K562 (cell line): ENCODE data around the gene DOCK1. TPM values are rescaled to one million over a fixed set of nuclear protein-coding genes. Genes with fewer than 3 reads are reported as not detected.

Source experiments
- ATAC-seq: fragments of 200-7000 bp; cut with Tn5 transposase; 3 replicates; pipeline ENCODE4 v1.9.1; 2020; ENCODE audit warnings: moderate library complexity
- BruUV-seq: library from RNA; stranded (reverse); fragments of 400-500 nt; replicated peaks from 2 replicates; lab custom pipeline; 2021; lab: Mats Ljungman, UMichigan
- CTCF ChIA-PET: fragments of 300-600 bp; formaldehyde crosslinking; extraction: SDS; loops from one replicate; lab custom pipeline; 2021; ENCODE audit warnings: low intra/inter-chr PET ratio; lab: Yijun Ruan, JAX
- POLR2A ChIA-PET: fragments of 300-600, 350-650 bp; sonication (Branson Sonifier 250); formaldehyde crosslinking; extraction: SDS; loops from one replicate; lab custom pipeline; 2021; ENCODE audit warnings: antibody characterized with exemption, inconsistent platforms; lab: Yijun Ruan, JAX
- DNase-seq, 4 experiments: peaks; one replicate each; pipeline versions ENCODE4 v3.0.0 to v3.0.0-alpha.2; 2011 to 2018; ENCODE audit warnings: low spot score in 3 of 4, mixed read lengths in 3 of 4; ENCODE audit errors: extremely low read depth in 1 of 4
- FAIRE-seq: peaks from 2 replicates; lab custom pipeline; 2011; peaks lifted over from hg19 to GRCh38; lab: Jason Lieb, UNC
- H2AFZ ChIP-seq: 2 replicates; pipeline ENCODE4 v1.6.0; 2011; ENCODE audit warnings: low read depth, low read length, control low read depth, inconsistent platforms
- H3K27ac ChIP-seq: fragments of 200-600 bp; 3 replicates; pipeline ENCODE4 v1.8.0; 2011; ENCODE audit warnings: low read depth, mild to moderate bottlenecking, control low read depth, inconsistent platforms, low read length, moderate library complexity, mixed read lengths; ENCODE audit errors: extremely low read depth
- H3K27me3 ChIP-seq, 2 experiments: fragments of 300-600 bp in 1 of 2; 2 replicates in 1 of 2; 3 replicates in 1 of 2; pipeline versions ENCODE4 v1.6.0 to v1.8.0; 2011; ENCODE audit warnings: inconsistent platforms in 2 of 2, low read length in 2 of 2, mild to moderate bottlenecking in 1 of 2, mixed read lengths in 1 of 2, moderate library complexity in 1 of 2; ENCODE audit not compliant: control insufficient read depth in 2 of 2, insufficient read depth in 2 of 2
- H3K36me3 ChIP-seq: fragments of 300-600 bp; 3 replicates; pipeline ENCODE4 v1.8.0; 2011; ENCODE audit warnings: mild to moderate bottlenecking, low read length, inconsistent platforms; ENCODE audit not compliant: control insufficient read depth, insufficient read depth
- H3K4me1 ChIP-seq, 2 experiments: fragments of 200-600 bp in 1 of 2; replicated peaks in 1 of 2; 2 replicates in 1 of 2; 3 replicates in 1 of 2; pipeline versions ENCODE4 v1.5.1 to v1.8.0; 2011; ENCODE audit warnings: inconsistent platforms in 2 of 2, low read length in 2 of 2, mild to moderate bottlenecking in 1 of 2, mixed read lengths in 1 of 2, moderate library complexity in 1 of 2; ENCODE audit not compliant: control insufficient read depth in 2 of 2, insufficient read depth in 2 of 2
- H3K4me2 ChIP-seq: 2 replicates; pipeline ENCODE4 v1.6.1; 2011; ENCODE audit warnings: low read length, control low read depth, inconsistent platforms, mixed read lengths; ENCODE audit not compliant: insufficient read depth
- H3K4me3 ChIP-seq: fragments of 200-600 bp; sonication (generic), shearing (Covaris generic); 2 replicates; pipeline ENCODE4 v1.5.1; 2016; ENCODE audit warnings: control low read depth, inconsistent platforms
- H3K79me2 ChIP-seq: fragments of 200-600 bp; 3 replicates; pipeline ENCODE4 v1.8.0; 2011; ENCODE audit warnings: low read length, inconsistent platforms; ENCODE audit not compliant: control insufficient read depth, insufficient read depth
- H3K9ac ChIP-seq, 2 experiments: 2 replicates each; pipeline versions ENCODE4 v1.6.0 to v1.6.1; 2011; ENCODE audit warnings: low read depth in 2 of 2, low read length in 2 of 2, control low read depth in 1 of 2, inconsistent platforms in 1 of 2, mild to moderate bottlenecking in 1 of 2, mixed read lengths in 1 of 2; ENCODE audit not compliant: insufficient read depth in 1 of 2
- H3K9me1 ChIP-seq: one replicate; pipeline ENCODE4 v1.6.0; 2011; ENCODE audit warnings: inconsistent platforms, mild to moderate bottlenecking, low read length, moderate library complexity; ENCODE audit not compliant: control insufficient read depth, insufficient read depth
- H3K9me3 ChIP-seq: replicated peaks from 2 replicates; pipeline ENCODE4 v1.5.1; 2011; ENCODE audit warnings: low read depth, low read length, inconsistent platforms; ENCODE audit not compliant: control insufficient read depth, insufficient read depth
- H4K20me1 ChIP-seq: replicated peaks from 2 replicates; pipeline ENCODE4 v1.6.1; 2011; ENCODE audit warnings: low read length, inconsistent platforms, mixed read lengths; ENCODE audit not compliant: control insufficient read depth, insufficient read depth
- FOXM1 ChIP-seq, 2 experiments: fragments of 450-650 bp in 1 of 2; sonication (generic) in 1 of 2; formaldehyde crosslinking in 1 of 2; IDR thresholded peaks; 2 replicates each; pipeline versions ENCODE4 v1.6.1 to v1.9.0; 2017 to 2022; ENCODE audit warnings: low read depth in 2 of 2, mild to moderate bottlenecking in 2 of 2, missing genetic modification reagents in 1 of 2, moderate library complexity in 1 of 2
- HNRNPL ChIP-seq: fragments of 200-400 bp; formaldehyde crosslinking; IDR thresholded peaks from 2 replicates; pipeline ENCODE4 v1.6.1; 2017; ENCODE audit warnings: low read depth, mild to moderate bottlenecking, low read length
- NFE2 ChIP-seq: IDR thresholded peaks from 2 replicates; pipeline ENCODE4 v1.6.1; 2014; ENCODE audit warnings: antibody characterized with exemption, low read depth
- TAF9B ChIP-seq: fragments of 450-650 bp; IDR thresholded peaks from 2 replicates; pipeline ENCODE4 v1.6.1; 2018; ENCODE audit warnings: mild to moderate bottlenecking; ENCODE audit not compliant: partially characterized antibody
- WGBS: fragments of 100-300 bp; shearing (Covaris generic); methylation state at CpG from one replicate; pipeline ENCODE4 v1.1.6; 2016; ENCODE audit warnings: low coverage, mixed read lengths; ENCODE audit not compliant: insufficient coverage; ENCODE audit errors: missing lambda C conversion rate; 5-methylcytosine and 5-hydroxymethylcytosine counted together
- in situ Hi-C: fragments of 300-500 bp; cut with MboI; formaldehyde crosslinking; loops from 4 replicates; pipeline ENCODE4 v1.15.0; 2018; ENCODE audit warnings: inconsistent platforms, mixed read lengths
- intact Hi-C: fragments of 100-400 bp; cut with micrococcal nuclease; formaldehyde crosslinking; loops from 2 replicates; pipeline ENCODE4 v1.14.2; 2022
- polyA plus RNA-seq, 8 experiments: library from polyadenylated mRNA; depleted of rRNA in 4 of 8; stranded (reverse) in 5 of 8; unstranded in 3 of 8; fragments of >200 nt; fragmentation: Nextera tagmentation in 2 of 8; fragmentation: Illumina TruSeq in 1 of 8; extraction: Ambion mirVana in 2 of 8; extraction: Trizol in 1 of 8; gene quantifications; 2 replicates each; pipeline versions ENCODE4 v1.2.1 to v1.2.3, GENCODE V29; 2011 to 2014; ENCODE audit warnings: inconsistent platforms in 1 of 8, missing spikeins in 1 of 8
- total RNA-seq, 7 experiments: library from RNA; depleted of rRNA in 6 of 7; stranded (reverse); fragments of >200 nt in 6 of 7; fragmentation: Illumina TruSeq in 2 of 7; extraction: Trizol in 2 of 7; gene quantifications; 2 replicates each; pipeline versions ENCODE4 v1.2.1 to v1.2.3, GENCODE V29; 2011 to 2021; ENCODE audit warnings: low replicate concordance in 1 of 7
- TF ChIP-seq, protein P1 (sequence below): fragments of 250-450 bp; sonication (Bioruptor Pico); IDR thresholded peaks from 2 replicates; pipeline ENCODE4 v1.4.0; 2020; ENCODE audit warnings: borderline replicate concordance
- TF ChIP-seq, protein P2 (sequence below): sonication (generic); formaldehyde crosslinking; IDR thresholded peaks from 2 replicates; pipeline ENCODE4 v1.8.0; 2022; ENCODE audit warnings: mild to moderate bottlenecking, missing genetic modification reagents
- TF ChIP-seq, protein P3 (sequence below), 2 experiments: fragments of 200-800 bp in 1 of 2; sonication (Bioruptor generic) in 1 of 2; sonication (generic) in 1 of 2; formaldehyde crosslinking in 1 of 2; IDR thresholded peaks in 1 of 2; conservative IDR thresholded peaks in 1 of 2; 2 replicates each; pipeline versions ENCODE4 v1.5.0 to v1.6.1; 2016 to 2020; ENCODE audit warnings: missing compliant biosample characterization in 1 of 2, missing genetic modification characterization in 1 of 2, missing genetic modification reagents in 1 of 2

DOCK1 gene
- total and polyA plus RNA-seq, 9 of the 15 experiments (the other 6 are each of a cell fraction or from before 2014, with no cell fraction given): 0.31 TPM; not detected in 8

GRCh38 chr10:127006453-127006852 is 101.2 kb downstream of the DOCK1 start:
- in situ Hi-C loops (no loop called here), intact Hi-C loops (no loop called here)
- no peaks in the 10 kb centered on the region for H3K9me1 ChIP-seq
- WGBS: 4% methylated on average over 8 of the region's 11 CpGs
- no TSS peak for BruUV-seq
- H3K27ac ChIP-seq: no peak overlapping the region
- H3K79me2 ChIP-seq: no peaks in the 10 kb centered on the region
- H3K27me3 ChIP-seq: no peaks in the 10 kb centered on the region
- H3K9me3 ChIP-seq: no peaks in the 10 kb centered on the region
- TF ChIP-seq NFE2: no peak
- TF ChIP-seq FOXM1 (IDR thresholded peaks at IDR 0.05; ENCODE audit: low read depth): no peak
- no peak for TF ChIP-seq FOXM1 (CRISPR knock-in tag; IDR thresholded peaks at IDR 0.05; ENCODE audit: low read depth)
- TF ChIP-seq HNRNPL: no peak
- no peaks in the 10 kb centered on the region for H4K20me1 ChIP-seq
- ATAC-seq (no peak), FAIRE-seq (no peak), DNase-seq (no peak)
- no peak overlapping the region for H3K9ac ChIP-seq
- H2AFZ ChIP-seq: no peak overlapping the region
- H3K4me3 ChIP-seq: no peak overlapping the region
- H3K4me2 ChIP-seq: no peak overlapping the region
- H3K36me3 ChIP-seq: no peaks in the 10 kb centered on the region
- H3K4me1 ChIP-seq: no peaks in the 10 kb centered on the region
- ChIA-PET CTCF (no interaction called here), POLR2A (no interaction called here)

DNA sequence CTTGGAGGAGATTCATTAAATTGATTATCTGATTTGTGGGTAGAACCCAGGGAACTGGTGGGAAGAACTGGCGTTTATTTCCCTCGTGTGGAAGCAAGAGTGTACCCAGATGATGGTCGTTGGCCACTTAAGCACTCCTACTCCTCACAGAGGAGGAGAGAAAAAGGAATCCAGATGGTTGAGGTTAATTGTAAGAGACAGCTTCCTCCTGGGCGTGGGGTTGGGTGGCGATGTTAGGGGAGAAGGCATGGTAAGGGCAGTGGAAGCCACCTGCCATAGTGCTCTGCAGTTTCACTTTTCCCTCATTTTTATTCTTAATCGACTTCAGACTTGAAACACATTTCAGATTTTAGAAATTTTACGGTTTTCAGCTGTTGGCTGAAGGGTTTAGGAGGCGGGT is 104.1 kb downstream of the DOCK1 start:
- Histone ChIP-seq H3K4me2 (no peak overlapping the region), H3K36me3 (no peaks in the 10 kb centered on the region), H3K27ac (no peak overlapping the region), H3K9me1 (no peaks in the 10 kb centered on the region), H3K4me3 (no peak overlapping the region), H4K20me1 (no peaks in the 10 kb centered on the region), H2AFZ (no peak overlapping the region), H3K9me3 (no peaks in the 10 kb centered on the region), H3K27me3 (no peaks in the 10 kb centered on the region), H3K4me1 (no peaks in the 10 kb centered on the region), H3K9ac (no peak overlapping the region), H3K79me2 (no peaks in the 10 kb centered on the region)
- intact Hi-C loops (no loop called here), in situ Hi-C loops (no loop called here)
- no peak for DNase-seq
- ChIA-PET CTCF (no interaction called here), POLR2A (no interaction called here)
- ATAC-seq: no peak
- no peak for TF ChIP-seq TAF9B
- TF ChIP-seq, protein P1, sequence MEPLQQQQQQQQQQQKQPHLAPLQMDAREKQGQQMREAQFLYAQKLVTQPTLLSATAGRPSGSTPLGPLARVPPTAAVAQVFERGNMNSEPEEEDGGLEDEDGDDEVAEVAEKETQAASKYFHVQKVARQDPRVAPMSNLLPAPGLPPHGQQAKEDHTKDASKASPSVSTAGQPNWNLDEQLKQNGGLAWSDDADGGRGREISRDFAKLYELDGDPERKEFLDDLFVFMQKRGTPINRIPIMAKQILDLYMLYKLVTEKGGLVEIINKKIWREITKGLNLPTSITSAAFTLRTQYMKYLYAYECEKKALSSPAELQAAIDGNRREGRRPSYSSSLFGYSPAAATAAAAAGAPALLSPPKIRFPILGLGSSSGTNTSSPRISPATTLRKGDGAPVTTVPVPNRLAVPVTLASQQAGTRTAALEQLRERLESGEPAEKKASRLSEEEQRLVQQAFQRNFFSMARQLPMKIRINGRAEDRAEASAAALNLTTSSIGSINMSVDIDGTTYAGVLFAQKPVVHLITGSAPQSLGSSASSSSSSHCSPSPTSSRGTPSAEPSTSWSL (CRISPR knock-in tag): no peak
- TF ChIP-seq, protein P2, sequence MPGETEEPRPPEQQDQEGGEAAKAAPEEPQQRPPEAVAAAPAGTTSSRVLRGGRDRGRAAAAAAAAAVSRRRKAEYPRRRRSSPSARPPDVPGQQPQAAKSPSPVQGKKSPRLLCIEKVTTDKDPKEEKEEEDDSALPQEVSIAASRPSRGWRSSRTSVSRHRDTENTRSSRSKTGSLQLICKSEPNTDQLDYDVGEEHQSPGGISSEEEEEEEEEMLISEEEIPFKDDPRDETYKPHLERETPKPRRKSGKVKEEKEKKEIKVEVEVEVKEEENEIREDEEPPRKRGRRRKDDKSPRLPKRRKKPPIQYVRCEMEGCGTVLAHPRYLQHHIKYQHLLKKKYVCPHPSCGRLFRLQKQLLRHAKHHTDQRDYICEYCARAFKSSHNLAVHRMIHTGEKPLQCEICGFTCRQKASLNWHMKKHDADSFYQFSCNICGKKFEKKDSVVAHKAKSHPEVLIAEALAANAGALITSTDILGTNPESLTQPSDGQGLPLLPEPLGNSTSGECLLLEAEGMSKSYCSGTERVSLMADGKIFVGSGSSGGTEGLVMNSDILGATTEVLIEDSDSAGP (CRISPR knock-in tag): no peak
- TF ChIP-seq, protein P3, sequence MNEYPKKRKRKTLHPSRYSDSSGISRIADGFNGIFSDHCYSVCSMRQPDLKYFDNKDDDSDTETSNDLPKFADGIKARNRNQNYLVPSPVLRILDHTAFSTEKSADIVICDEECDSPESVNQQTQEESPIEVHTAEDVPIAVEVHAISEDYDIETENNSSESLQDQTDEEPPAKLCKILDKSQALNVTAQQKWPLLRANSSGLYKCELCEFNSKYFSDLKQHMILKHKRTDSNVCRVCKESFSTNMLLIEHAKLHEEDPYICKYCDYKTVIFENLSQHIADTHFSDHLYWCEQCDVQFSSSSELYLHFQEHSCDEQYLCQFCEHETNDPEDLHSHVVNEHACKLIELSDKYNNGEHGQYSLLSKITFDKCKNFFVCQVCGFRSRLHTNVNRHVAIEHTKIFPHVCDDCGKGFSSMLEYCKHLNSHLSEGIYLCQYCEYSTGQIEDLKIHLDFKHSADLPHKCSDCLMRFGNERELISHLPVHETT (CRISPR knock-in tag; conservative IDR thresholded peaks at IDR 0.05 in 1 of 2, IDR thresholded peaks at IDR 0.05 in 1 of 2): no peak
- BruUV-seq: no TSS peak
- FAIRE-seq: no peak
- 3% methylated on average over 8 of the region's 8 CpGs for WGBS
